ENCODE results near the gene NKX2-1.

GRCh38 chr14:36515105-36515593, 4.9 kb downstream of the NKX2-1 start:
- TF ChIP-seq CTCF (IDR thresholded peaks at IDR 0.05; ENCODE audit: insufficient read depth, low read depth, low read length) (no peak), EZH2 (IDR thresholded peaks at IDR 0.05; ENCODE audit: insufficient read depth, low read length) (no peak)

Measured in astrocyte (in vitro differentiated cells and primary cell).